B cell (primary cell): ENCODE results near the gene KLHL2. TPM values are rescaled to one million over a fixed set of nuclear protein-coding genes. Genes with fewer than 3 reads are reported as not detected.

Experiments
- ATAC-seq: fragments of 200-7000 bp; cut with Tn5 transposase; one replicate; pipeline ENCODE4 v1.10.0; 2021; ENCODE audit warnings: low read depth, mild to moderate bottlenecking, moderate number of reproducible peaks, moderate library complexity
- CTCF ChIA-PET: fragments of 350-600 bp; sonication (Branson Sonifier 250); formaldehyde crosslinking; loops from one replicate; lab custom pipeline; 2021; ENCODE audit warnings: antibody characterized with exemption, inconsistent platforms; lab: Charles Lee
- POLR2A ChIA-PET: fragments of 350-600 bp; sonication (Branson Sonifier 250); formaldehyde crosslinking; loops from one replicate; lab custom pipeline; 2021; ENCODE audit warnings: antibody characterized with exemption; lab: Charles Lee
- DNase-seq: peaks from one replicate; pipeline ENCODE4 v3.0.0; 2013
- H2AFZ ChIP-seq: 2 replicates; pipeline ENCODE4 v1.6.1; 2012; ENCODE audit warnings: mild to moderate bottlenecking, low read depth, low read length; ENCODE audit not compliant: insufficient read depth, poor library complexity, severe bottlenecking
- H3K27ac ChIP-seq, 2 donors: 1 replicate in 1 of 2; 2 replicates in 1 of 2; pipeline ENCODE4 v1.5.1; 2012 to 2013; ENCODE audit warnings: low read length in 2 of 2, mild to moderate bottlenecking in 2 of 2, moderate library complexity in 1 of 2
- H3K27me3 ChIP-seq, 4 experiments: fragments of 200-600 bp in 1 of 4; sonication (generic) in 1 of 4; replicated peaks in 1 of 4; 1 replicate in 2 of 4; 2 replicates in 2 of 4; pipeline versions ENCODE4 v1.6.1 to v1.7.0; 2013 to 2016; ENCODE audit warnings: low read length in 3 of 4, mild to moderate bottlenecking in 2 of 4, mixed read lengths in 1 of 4, moderate library complexity in 1 of 4; ENCODE audit not compliant: insufficient read depth in 4 of 4, control insufficient read depth in 3 of 4; ENCODE audit errors: control extremely low read depth in 1 of 4
- H3K36me3 ChIP-seq, 2 experiments: replicated peaks in 1 of 2; 1 replicate in 1 of 2; 2 replicates in 1 of 2; pipeline versions ENCODE4 v1.6.1 to v1.7.1; 2013; ENCODE audit warnings: low read length in 1 of 2; ENCODE audit not compliant: insufficient read depth in 2 of 2, control insufficient read depth in 1 of 2; ENCODE audit errors: control extremely low read depth in 1 of 2, extremely low read depth in 1 of 2
- H3K4me1 ChIP-seq, 2 donors: fragments of 200-600 bp in 1 of 2; sonication (generic) in 1 of 2; 1 replicate in 1 of 2; 2 replicates in 1 of 2; pipeline versions ENCODE4 v1.5.1 to v1.6.1; 2013 to 2017; ENCODE audit warnings: low read length in 2 of 2; ENCODE audit not compliant: control insufficient read depth in 2 of 2, insufficient read depth in 2 of 2
- H3K4me2 ChIP-seq: replicated peaks from 2 replicates; pipeline ENCODE3; 2012; ENCODE audit warnings: mild to moderate bottlenecking, low read depth, low read length; ENCODE audit not compliant: poor library complexity, severe bottlenecking
- H3K4me3 ChIP-seq, 5 experiments: fragments of 200-600 bp in 1 of 5; sonication (generic) in 1 of 5; 1 replicate in 3 of 5; 2 replicates in 2 of 5; pipeline versions ENCODE4 v1.5.1 to v1.7.0; 2011 to 2016; ENCODE audit warnings: low read length in 4 of 5, mild to moderate bottlenecking in 4 of 5, low read depth in 2 of 5, control low read depth in 1 of 5, moderate library complexity in 1 of 5; ENCODE audit not compliant: insufficient read depth in 1 of 5; ENCODE audit errors: control extremely low read depth in 1 of 5, extremely low read depth in 1 of 5
- H3K79me2 ChIP-seq: fragments of 200-600 bp; sonication (generic); one replicate; pipeline ENCODE4 v1.6.0; 2016; ENCODE audit warnings: low read length; ENCODE audit not compliant: control insufficient read depth, insufficient read depth
- H3K9ac ChIP-seq: fragments of 200-600 bp; sonication (generic); 2 replicates; pipeline ENCODE4 v1.6.1; 2017; ENCODE audit warnings: mild to moderate bottlenecking, low read length, moderate library complexity
- H3K9me3 ChIP-seq, 3 donors: one replicate each; pipeline versions ENCODE4 v1.6.1 to v1.7.1; 2013; ENCODE audit warnings: low read length in 2 of 3; ENCODE audit not compliant: control insufficient read depth in 2 of 3, insufficient read depth in 1 of 3; ENCODE audit errors: control extremely low read depth in 1 of 3
- H4K20me1 ChIP-seq: 2 replicates; pipeline ENCODE4 v1.6.0; 2012; ENCODE audit warnings: mild to moderate bottlenecking, low read length; ENCODE audit not compliant: insufficient read depth, control insufficient read depth, poor library complexity, severe bottlenecking
- H3K27ac Mint-ChIP-seq: one replicate; pipeline ENCODE4 v1.8.0; 2021; ENCODE audit warnings: mixed read lengths
- H3K27me3 Mint-ChIP-seq: one replicate; pipeline ENCODE4 v1.8.0; 2021; ENCODE audit warnings: mixed read lengths
- H3K4me1 Mint-ChIP-seq: one replicate; pipeline ENCODE4 v1.8.0; 2021; ENCODE audit warnings: mixed read lengths
- H3K4me3 Mint-ChIP-seq: one replicate; pipeline ENCODE4 v1.8.0; 2021; ENCODE audit warnings: mixed read lengths
- H3K9me3 Mint-ChIP-seq: one replicate; pipeline ENCODE4 v1.8.0; 2022; ENCODE audit warnings: mixed read lengths; ENCODE audit not compliant: insufficient read depth
- EZH2 ChIP-seq: IDR thresholded peaks from 2 replicates; pipeline ENCODE4 v1.6.1; 2012; ENCODE audit warnings: borderline replicate concordance, low read depth, mild to moderate bottlenecking, moderate library complexity, low read length; ENCODE audit not compliant: insufficient read depth, poor library complexity, severe bottlenecking
- WGBS: methylation state at CpG from one replicate; pipeline ENCODE4 v1.1.5; 2013; ENCODE audit warnings: missing lambda C conversion rate; ENCODE audit not compliant: insufficient coverage; 5-methylcytosine and 5-hydroxymethylcytosine counted together
- intact Hi-C: fragments of 100-400 bp; cut with micrococcal nuclease; formaldehyde crosslinking; loops from one replicate; pipeline ENCODE4 v1.10.0; 2022
- polyA plus RNA-seq: library from polyadenylated mRNA; depleted of rRNA; stranded (reverse); fragments of >200 nt; gene quantifications from 2 replicates; pipeline ENCODE4 v1.2.3, GENCODE V29; 2012
- total RNA-seq, 2 donors: library from RNA; stranded (reverse); fragments of 120-200 nt in 1 of 2; gene quantifications; 1 replicate in 1 of 2; 2 replicates in 1 of 2; pipeline versions ENCODE4 v1.2.3 to v1.2.4, GENCODE V29; 2013 to 2022
- TF ChIP-seq, protein P1 (sequence below): fragments of 200-600 bp; IDR thresholded peaks from one replicate; pipeline ENCODE4 v1.8.0; 2022; ENCODE audit warnings: antibody characterized with exemption, mild to moderate bottlenecking

KLHL2 gene
- total and polyA plus RNA-seq, 2 donors (not counting 1 experiment from before 2014, with no cell fraction given) = 7.8 to 77.5 TPM

GRCh38 chr4:165319030-165319429, 111.7 kb downstream of the KLHL2 start:
- Mint-ChIP-seq H3K9me3 (no peaks in the 10 kb centered on the region), H3K4me1 (peaks cover 2% of the 10 kb centered on the region), H3K4me3 (no peak overlapping the region), H3K27me3 (no peaks in the 10 kb centered on the region), H3K27ac (no peak overlapping the region)
- Histone ChIP-seq H3K9me3 (no peaks in the 10 kb centered on the region), H3K27ac (no peak overlapping the region), H4K20me1 (no peaks in the 10 kb centered on the region), H3K27me3 (no peaks in the 10 kb centered on the region), H3K79me2 (no peaks in the 10 kb centered on the region), H3K36me3 (peaks cover 0 to 9% of the 10 kb centered on the region in 2 experiments), H3K4me2 (no peak overlapping the region), H3K9ac (no peak overlapping the region), H3K4me3 (no peak overlapping the region), H3K4me1 (no peaks in the 10 kb centered on the region), H2AFZ (no peak overlapping the region)
- WGBS = 93% methylated on average over 2 of the region's 5 CpGs
- no peak for ATAC-seq
- intact Hi-C loops = no loop called here
- DNase-seq = no peak
- ChIA-PET CTCF (no interaction called here), POLR2A (no interaction called here)
- TF ChIP-seq, protein P1, sequence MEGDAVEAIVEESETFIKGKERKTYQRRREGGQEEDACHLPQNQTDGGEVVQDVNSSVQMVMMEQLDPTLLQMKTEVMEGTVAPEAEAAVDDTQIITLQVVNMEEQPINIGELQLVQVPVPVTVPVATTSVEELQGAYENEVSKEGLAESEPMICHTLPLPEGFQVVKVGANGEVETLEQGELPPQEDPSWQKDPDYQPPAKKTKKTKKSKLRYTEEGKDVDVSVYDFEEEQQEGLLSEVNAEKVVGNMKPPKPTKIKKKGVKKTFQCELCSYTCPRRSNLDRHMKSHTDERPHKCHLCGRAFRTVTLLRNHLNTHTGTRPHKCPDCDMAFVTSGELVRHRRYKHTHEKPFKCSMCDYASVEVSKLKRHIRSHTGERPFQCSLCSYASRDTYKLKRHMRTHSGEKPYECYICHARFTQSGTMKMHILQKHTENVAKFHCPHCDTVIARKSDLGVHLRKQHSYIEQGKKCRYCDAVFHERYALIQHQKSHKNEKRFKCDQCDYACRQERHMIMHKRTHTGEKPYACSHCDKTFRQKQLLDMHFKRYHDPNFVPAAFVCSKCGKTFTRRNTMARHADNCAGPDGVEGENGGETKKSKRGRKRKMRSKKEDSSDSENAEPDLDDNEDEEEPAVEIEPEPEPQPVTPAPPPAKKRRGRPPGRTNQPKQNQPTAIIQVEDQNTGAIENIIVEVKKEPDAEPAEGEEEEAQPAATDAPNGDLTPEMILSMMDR = no peak
- TF ChIP-seq EZH2 = no peak

DNA sequence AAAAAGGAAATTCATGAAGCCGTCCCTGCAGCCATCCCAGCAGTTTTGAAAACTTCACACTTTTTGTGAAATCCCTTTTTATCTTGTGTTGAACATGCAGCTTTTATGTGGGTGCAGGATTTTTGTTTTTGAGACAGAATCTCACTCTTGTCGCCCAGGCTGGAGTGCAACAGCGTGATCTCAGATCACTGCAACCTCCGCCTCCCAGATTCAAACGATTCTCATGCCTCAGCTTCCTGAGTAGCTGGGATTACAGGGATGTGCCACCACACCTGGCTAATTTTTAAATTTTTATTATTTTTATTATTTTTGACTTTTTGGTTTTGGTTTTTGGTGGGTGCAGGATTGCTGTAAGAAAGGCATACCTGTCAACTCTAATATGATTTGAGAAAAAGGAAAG, 112.1 kb downstream of the KLHL2 start:
- intact Hi-C loops = no loop called here
- WGBS = 100% methylated on average over 1 of the region's 5 CpGs
- no peaks in the 10 kb centered on the region for H3K79me2 ChIP-seq
- H3K36me3 ChIP-seq = peaks cover 0 to 4% of the 10 kb centered on the region in 2 experiments
- ChIA-PET CTCF (no interaction called here), POLR2A (no interaction called here)
- Mint-ChIP-seq H3K4me1 (peaks cover 2% of the 10 kb centered on the region), H3K27ac (no peak overlapping the region), H3K9me3 (no peaks in the 10 kb centered on the region), H3K27me3 (no peaks in the 10 kb centered on the region), H3K4me3 (no peak overlapping the region)
- no peak overlapping the region for H3K9ac ChIP-seq
- no peaks in the 10 kb centered on the region for H3K27me3 ChIP-seq
- H3K4me1 ChIP-seq = no peaks in the 10 kb centered on the region
- ATAC-seq (no peak), DNase-seq (no peak)
- H3K4me3 ChIP-seq = no peak overlapping the region
- H3K4me2 ChIP-seq = no peak overlapping the region
- H3K9me3 ChIP-seq = no peaks in the 10 kb centered on the region
- no peak overlapping the region for H3K27ac ChIP-seq
- TF ChIP-seq, protein P1 = no peak
- TF ChIP-seq EZH2 = no peak
- H2AFZ ChIP-seq = no peak overlapping the region
- no peaks in the 10 kb centered on the region for H4K20me1 ChIP-seq
